ENCODE results near the gene KHDRBS2.

Gene KHDRBS2

DNA sequence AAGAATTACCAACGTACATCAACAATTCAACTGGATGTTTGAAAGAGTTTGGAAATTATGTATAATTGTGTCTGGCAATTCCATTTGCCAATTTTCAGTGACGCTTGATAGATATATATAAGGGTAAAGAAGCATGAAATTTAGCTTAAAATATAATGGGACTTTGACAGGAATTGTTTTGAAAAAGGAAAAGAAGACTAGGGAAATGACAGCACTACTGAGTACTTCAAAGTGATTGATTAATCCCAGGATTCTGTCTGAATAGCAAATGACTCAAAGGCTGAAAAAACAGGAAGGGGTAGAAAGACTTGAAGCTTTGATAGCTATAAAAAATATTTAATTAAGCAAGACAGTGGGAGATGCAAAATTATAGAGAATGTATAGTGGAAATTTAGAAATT lies 200.0 kb downstream of the KHDRBS2 start:
- TF ChIP-seq, protein P1, sequence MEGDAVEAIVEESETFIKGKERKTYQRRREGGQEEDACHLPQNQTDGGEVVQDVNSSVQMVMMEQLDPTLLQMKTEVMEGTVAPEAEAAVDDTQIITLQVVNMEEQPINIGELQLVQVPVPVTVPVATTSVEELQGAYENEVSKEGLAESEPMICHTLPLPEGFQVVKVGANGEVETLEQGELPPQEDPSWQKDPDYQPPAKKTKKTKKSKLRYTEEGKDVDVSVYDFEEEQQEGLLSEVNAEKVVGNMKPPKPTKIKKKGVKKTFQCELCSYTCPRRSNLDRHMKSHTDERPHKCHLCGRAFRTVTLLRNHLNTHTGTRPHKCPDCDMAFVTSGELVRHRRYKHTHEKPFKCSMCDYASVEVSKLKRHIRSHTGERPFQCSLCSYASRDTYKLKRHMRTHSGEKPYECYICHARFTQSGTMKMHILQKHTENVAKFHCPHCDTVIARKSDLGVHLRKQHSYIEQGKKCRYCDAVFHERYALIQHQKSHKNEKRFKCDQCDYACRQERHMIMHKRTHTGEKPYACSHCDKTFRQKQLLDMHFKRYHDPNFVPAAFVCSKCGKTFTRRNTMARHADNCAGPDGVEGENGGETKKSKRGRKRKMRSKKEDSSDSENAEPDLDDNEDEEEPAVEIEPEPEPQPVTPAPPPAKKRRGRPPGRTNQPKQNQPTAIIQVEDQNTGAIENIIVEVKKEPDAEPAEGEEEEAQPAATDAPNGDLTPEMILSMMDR (conservative IDR thresholded peaks at IDR 0.05): no peak
- H3K27ac ChIP-seq: no peak overlapping the region

DNA sequence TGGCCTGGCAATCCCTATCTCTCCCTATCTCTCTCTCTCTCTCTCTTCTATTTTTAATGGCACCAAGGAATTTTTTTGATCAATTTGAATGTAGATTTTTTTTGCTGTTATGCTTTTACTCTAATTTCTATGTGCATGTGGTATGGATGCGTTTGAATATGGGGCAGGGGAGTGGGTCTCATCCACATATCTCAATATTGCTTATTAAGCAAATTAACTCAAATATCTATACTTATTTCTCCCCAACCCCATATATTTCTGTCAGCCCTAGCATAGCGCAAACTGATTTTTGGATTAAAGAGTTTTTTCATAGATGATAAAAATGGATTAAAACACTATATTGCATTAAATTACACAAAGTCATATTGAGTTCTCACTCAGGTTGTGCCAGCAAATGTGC lies 210.2 kb downstream of the KHDRBS2 start:
- TF ChIP-seq, protein P1 (conservative IDR thresholded peaks at IDR 0.05): no peak
- H3K27ac ChIP-seq: no peak overlapping the region

DNA sequence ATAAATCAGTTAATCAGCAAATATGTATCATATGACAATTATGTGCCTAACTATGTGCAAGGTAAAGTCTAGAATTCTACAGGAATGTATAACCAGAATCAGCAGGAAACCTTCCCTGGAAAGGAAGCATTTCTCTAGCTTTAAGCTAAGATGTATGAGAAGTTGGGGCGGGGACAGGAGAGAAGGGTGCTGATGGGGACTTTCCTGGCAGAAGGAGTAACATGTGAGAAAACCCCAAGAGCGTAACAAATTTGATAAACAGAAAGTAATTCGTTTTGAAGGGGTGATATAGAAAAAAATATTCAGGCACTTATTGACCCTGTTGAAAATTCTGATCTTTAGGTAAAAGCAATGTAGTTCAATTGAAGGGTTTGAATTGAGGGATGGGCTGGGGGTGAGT lies 226.1 kb downstream of the KHDRBS2 start:
- TF ChIP-seq, protein P1 (conservative IDR thresholded peaks at IDR 0.05): no peak
- H3K27ac ChIP-seq: no peak overlapping the region

DNA sequence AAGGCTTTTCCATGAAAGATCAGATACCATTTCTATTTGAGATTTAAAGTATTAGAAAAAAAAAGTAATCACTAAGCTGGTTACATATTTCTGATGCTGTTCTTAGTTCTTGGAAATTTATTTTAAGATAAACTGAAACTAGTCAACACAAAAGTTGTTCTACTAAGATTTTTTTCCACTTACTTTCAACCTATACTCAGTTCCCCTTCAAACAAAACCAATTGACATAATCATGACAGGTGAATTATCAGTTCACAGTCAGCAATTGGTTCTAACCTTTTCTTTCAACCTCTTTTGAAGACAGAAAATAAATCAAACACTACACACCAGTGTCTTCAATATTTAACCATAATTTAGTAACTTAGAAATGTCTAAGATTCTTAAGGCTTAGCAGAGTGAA lies 228.7 kb downstream of the KHDRBS2 start:
- H3K27ac ChIP-seq: no peak overlapping the region
- TF ChIP-seq, protein P1 (conservative IDR thresholded peaks at IDR 0.05): no peak

DNA sequence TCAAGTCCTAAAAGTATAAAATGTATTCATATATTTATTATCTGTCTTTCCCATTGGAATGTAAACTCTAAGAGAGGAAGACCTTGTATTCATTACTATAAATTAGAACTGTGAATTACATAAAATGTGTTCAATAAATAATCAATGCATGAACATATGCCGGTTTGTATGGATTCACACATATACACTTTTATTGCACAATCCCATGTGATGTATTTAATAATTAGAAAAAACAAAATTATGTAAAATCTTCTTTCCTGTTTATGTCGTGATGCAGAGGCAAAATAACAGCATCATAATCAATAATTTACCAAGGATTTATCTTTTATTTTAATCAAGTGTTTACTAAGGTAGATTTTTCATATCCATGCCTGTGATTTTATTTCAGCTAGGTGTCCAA lies 240.5 kb downstream of the KHDRBS2 start:
- TF ChIP-seq, protein P1 (conservative IDR thresholded peaks at IDR 0.05): no peak
- no peak overlapping the region for H3K27ac ChIP-seq

DNA sequence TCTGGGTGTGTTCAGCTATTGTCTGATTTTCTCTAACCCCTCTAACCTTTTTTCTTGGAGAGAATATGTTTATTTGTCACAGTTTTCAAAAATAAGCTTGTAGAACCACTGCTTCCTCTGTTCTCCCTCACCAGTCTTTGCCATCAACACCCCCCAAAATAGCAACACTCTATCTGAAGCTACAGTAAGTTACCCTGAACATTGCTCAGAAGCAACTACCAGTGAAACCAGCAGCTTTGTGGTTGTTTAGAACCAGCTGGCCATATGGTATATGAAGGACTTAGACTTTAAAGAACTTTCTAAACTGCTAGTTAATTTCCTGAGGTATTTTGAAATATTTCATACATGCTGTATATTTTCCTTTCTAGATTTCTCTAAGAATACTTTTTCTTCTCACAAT lies 242.9 kb downstream of the KHDRBS2 start:
- no peak overlapping the region for H3K27ac ChIP-seq
- TF ChIP-seq, protein P1 (conservative IDR thresholded peaks at IDR 0.05): no peak

DNA sequence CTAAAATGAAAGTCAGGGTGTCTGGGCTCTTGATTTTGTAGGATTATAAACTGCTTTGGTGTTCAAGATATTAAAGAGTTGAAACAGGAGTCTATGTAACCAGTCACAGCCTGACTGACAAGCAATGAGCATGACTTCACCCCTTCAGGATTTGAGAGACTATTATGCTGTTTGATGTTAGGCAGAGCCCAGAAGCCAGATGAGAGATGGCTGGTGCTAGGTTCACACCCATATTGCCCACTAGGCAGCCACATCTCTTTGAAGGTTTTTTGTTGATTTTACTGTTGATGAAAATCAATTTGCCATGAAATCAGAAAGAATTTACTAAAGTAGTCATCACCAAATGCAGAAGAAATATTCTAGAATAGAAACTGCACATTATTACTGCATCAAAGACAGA lies 243.6 kb downstream of the KHDRBS2 start:
- no peak overlapping the region for H3K27ac ChIP-seq
- TF ChIP-seq, protein P1 (conservative IDR thresholded peaks at IDR 0.05): no peak

DNA sequence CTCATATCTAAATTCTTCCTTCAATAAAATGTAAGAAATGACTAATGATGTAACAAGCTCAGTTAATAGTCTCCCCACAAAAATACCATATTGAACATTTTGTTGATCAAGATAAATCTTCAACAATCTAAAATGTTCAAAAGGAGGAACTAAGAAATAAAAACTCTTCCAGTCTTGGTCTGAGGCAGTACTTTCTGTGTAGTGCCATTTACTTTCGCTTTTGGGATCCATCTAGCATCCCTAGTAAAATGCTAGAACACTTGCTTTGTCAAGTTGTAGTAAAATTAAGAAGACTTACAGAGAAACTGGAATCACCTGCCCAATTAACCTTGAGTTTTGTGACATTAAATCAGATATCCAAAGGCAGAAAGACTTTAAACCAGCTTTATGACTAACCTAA lies 246.4 kb downstream of the KHDRBS2 start:
- TF ChIP-seq, protein P1 (conservative IDR thresholded peaks at IDR 0.05): no peak
- H3K27ac ChIP-seq: no peak overlapping the region

All from VCaP (cell line).